Lower leg skin (tissue), 4 donors: ENCODE data around the gene ZNF329. TPM values are rescaled to one million over a fixed set of nuclear protein-coding genes. Genes with fewer than 3 reads are reported as not detected.

ENCODE experiments used
- DNase-seq, 2 donors: peaks; one replicate each; pipeline ENCODE4 v3.0.0-alpha.2; 2019; ENCODE audit warnings: low spot score in 2 of 2
- H3K4me3 ChIP-seq: fragments of 200-600 bp; sonication (generic); 2 replicates; pipeline ENCODE4 v1.5.1; 2017; ENCODE audit warnings: mild to moderate bottlenecking, low read depth; ENCODE audit not compliant: poor library complexity, severe bottlenecking
- POLR2A ChIP-seq, 2 donors: fragments of 450-650 bp; IDR thresholded peaks; one replicate each; pipeline ENCODE4 v1.6.1; 2016 to 2017; ENCODE audit warnings: antibody characterized with exemption in 2 of 2, mild to moderate bottlenecking in 1 of 2, moderate library complexity in 1 of 2
- WGBS, 2 donors: methylation state at CpG; one replicate each; pipeline ENCODE4 v1.1.5; 2018; 5-methylcytosine and 5-hydroxymethylcytosine counted together
- intact Hi-C: fragments of 100-400 bp; cut with DNase I; formaldehyde crosslinking; loops from one replicate; pipeline ENCODE4 v1.15.0; 2023; ENCODE audit warnings: low total_unique reads
- total RNA-seq, 4 donors: library from RNA; depleted of rRNA; stranded (reverse); fragments of >200 nt; gene quantifications; one replicate each; pipeline ENCODE4 v1.1.0, GENCODE V29; 2016
- TF ChIP-seq, protein P1 (sequence below), 3 donors: fragments of 450-650 bp; IDR thresholded peaks; one replicate each; pipeline ENCODE4 v1.5.1; 2016; ENCODE audit warnings: antibody characterized with exemption in 3 of 3, mild to moderate bottlenecking in 3 of 3, moderate library complexity in 2 of 3

The ZNF329 gene
- total RNA-seq, 4 donors from 2014 or later: 8.7 to 12.1 (median 9.2) TPM

DNA sequence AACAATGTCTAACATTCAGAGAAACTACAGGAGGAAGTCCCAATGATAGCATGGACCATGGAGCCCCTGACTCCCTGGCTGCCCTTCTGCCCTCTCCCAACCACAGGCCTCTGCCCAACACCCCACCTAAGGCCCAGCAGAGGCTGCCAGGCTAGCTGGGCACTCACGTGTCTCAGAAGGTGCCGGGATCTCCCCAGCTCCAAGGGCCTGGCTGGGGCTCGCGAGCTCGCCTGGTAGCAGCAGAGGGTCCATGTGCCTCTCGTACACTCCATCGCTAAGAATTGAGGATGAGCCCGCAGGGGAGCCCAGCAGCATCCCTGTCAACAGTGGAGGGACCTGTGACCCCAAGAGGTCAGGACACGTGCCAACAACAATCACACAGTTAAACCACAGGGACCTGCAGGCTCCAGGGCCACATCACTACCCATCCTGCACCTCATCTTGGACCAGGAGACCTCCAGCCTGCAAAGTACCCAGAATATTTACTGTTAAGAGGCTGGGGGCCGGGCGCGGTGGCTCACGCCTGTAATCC is 62.0 kb downstream of the ZNF329 start:
- no peak overlapping the region for H3K4me3 ChIP-seq
- intact Hi-C loops: no loop called here
- 94 to 98% methylated on average over 12 to 13 of the region's 13 CpGs for WGBS, 2 donors
- no peak for DNase-seq
- TF ChIP-seq, protein P1, sequence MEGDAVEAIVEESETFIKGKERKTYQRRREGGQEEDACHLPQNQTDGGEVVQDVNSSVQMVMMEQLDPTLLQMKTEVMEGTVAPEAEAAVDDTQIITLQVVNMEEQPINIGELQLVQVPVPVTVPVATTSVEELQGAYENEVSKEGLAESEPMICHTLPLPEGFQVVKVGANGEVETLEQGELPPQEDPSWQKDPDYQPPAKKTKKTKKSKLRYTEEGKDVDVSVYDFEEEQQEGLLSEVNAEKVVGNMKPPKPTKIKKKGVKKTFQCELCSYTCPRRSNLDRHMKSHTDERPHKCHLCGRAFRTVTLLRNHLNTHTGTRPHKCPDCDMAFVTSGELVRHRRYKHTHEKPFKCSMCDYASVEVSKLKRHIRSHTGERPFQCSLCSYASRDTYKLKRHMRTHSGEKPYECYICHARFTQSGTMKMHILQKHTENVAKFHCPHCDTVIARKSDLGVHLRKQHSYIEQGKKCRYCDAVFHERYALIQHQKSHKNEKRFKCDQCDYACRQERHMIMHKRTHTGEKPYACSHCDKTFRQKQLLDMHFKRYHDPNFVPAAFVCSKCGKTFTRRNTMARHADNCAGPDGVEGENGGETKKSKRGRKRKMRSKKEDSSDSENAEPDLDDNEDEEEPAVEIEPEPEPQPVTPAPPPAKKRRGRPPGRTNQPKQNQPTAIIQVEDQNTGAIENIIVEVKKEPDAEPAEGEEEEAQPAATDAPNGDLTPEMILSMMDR (IDR thresholded peaks at IDR 0.05): no peak
- no peak for TF ChIP-seq POLR2A (IDR thresholded peaks at IDR 0.05)

DNA sequence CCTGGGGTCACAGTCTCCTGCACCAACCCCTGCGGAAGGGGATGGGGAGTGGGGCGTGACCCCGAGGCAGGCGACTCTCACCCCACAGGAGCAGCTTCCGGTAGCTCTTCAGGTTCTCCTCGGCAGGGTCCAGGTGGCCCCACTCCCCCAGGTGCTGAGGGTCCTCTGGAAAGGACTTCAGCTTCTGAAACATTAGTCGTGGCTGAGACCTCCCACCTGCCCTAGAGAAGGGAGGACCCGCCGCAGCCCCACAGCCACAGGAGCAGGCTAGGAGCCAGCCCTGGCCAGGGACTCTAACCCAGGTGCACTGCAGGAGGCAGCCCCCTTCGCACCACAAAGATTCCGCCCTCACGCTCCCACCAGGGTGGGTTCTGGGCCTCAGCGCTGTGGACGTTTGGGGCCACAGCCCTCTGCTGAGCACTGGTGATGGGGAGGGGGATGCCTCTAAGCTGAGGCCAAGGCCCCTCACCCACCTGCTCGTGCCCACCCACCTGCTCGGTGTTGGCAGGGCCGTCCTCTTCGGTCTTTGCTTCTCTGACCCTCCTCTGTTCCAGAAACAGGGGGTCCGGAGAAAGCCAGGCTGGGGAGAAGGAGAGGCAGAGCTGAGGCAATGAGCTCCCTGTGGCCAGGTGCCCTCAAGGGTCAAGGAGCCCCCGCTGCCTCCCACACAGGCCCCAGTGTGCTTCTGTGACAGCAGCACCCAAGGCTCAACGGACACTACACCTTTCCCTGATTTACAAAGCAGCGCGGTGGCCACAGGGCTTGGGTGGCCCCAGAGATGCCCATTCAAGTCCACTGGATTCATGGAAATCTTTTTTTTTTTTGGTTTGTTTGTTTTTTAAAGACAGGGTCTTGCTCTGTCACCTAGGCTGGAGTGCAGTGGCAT is 63.5 kb downstream of the ZNF329 start:
- WGBS, 2 donors: 93 to 96% methylated on average over 16 to 20 of the region's 23 CpGs
- intact Hi-C loops: no loop called here
- TF ChIP-seq POLR2A (IDR thresholded peaks at IDR 0.05): no peak
- TF ChIP-seq, protein P1 (IDR thresholded peaks at IDR 0.05): no peak
- DNase-seq: no peak
- H3K4me3 ChIP-seq: no peak overlapping the region

DNA sequence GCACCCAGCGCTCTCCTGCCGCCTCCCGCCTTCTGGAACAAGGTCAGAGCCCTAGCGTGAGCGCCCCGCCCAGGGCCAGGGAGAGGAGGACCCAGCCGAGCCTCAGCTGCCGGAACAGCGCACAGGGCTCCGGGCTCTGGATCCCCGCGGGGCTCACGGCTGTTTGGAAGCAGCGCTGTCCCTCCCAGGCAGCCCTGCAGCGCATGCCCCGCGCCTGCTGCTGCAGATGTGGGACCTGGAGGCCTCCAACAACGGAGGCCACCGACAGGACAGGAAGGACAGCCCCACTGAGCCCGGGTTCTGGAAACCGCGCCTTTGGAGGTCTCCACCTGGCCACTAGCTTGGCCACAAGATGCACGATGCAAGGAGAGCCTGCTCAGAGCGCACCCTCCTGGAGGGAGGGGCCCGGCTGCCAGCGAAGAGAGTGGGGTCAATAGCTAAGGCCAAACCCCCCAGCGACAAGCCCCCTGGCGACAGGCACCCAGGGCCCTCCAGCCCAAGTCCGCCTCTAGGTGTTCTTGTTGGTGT is 65.2 kb downstream of the ZNF329 start:
- no peak for DNase-seq
- WGBS, 2 donors: 89 to 93% methylated on average over 14 to 26 of the region's 29 CpGs
- no peak overlapping the region for H3K4me3 ChIP-seq
- intact Hi-C loops: no loop called here
- TF ChIP-seq, protein P1 (IDR thresholded peaks at IDR 0.05): no peak
- no peak for TF ChIP-seq POLR2A (IDR thresholded peaks at IDR 0.05)

DNA sequence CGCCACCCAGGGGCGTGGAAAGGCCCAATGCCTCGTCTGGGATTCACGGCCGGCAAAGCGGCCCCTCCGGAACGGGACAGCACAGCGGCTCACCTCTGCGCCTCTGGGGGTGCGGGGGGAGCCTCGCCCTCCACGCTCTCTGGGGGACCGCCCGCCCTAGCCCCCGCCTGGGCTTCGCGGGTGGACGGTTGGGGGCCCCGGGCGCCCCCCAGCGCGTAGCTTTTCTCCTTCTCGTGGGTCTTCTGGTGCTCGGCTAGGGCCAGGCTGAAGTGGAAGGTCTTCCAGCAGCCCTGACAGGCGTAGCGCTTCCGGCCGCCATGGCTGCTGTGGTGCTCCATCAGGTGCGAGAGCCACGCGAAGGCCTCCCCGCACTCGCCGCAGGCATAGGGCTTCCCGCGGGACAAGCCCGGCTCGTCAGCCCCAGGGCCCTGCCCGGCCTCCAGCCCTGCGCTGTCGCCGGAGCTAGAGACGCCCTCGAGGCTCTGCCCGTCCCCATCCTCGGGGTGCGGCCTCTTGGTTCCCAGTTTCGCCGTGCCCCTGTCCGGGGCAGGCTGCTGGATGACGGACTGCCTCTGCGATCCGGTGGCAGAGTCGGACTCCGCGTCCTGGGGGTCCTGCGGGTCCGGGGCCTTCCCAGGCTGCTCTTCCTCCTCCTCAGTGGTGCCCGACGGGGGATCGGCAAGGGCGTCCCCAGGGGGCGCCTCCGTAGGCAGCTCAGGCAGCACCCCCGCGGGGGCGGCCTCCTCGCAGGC is 65.8 kb downstream of the ZNF329 start:
- intact Hi-C loops: no loop called here
- WGBS, 2 donors: 97 to 99% methylated on average over 65 of the region's 69 CpGs
- H3K4me3 ChIP-seq: no peak overlapping the region
- TF ChIP-seq POLR2A (IDR thresholded peaks at IDR 0.05): no peak
- TF ChIP-seq, protein P1 (IDR thresholded peaks at IDR 0.05): no peak
- no peak for DNase-seq

DNA sequence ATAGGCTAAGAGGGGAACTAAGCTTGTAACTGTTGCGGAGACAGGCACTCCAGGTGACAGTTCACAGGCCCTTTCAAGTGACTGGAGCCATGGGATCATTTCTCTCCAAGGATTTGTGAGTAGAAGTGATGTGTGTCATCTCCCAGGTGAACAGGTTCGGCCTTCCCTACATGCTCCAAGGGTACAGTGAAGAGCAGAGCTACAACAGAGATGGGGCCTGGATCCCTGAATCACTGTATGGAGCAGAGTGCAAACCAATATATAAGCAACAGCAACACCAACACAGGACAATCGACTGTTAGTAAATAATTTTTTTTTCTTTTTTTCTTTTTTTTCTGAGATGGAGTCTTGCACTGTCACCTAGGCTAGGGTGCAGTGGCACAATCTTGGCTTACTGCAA is 67.6 kb downstream of the ZNF329 start:
- H3K4me3 ChIP-seq: no peak overlapping the region
- TF ChIP-seq, protein P1 (IDR thresholded peaks at IDR 0.05): no peak
- no peak for TF ChIP-seq POLR2A (IDR thresholded peaks at IDR 0.05)
- intact Hi-C loops: no loop called here
- DNase-seq: no peak
- WGBS, 2 donors: 94 to 97% methylated on average over 3 of the region's 3 CpGs
